HG02678 (cell line): ENCODE results near the gene HK1.

Experiments used
- ATAC-seq: cut with Tn5 transposase; IDR thresholded peaks from one replicate; pipeline ENCODE4 v1.9.1; 2021; ENCODE audit warnings: mild to moderate bottlenecking, moderate library complexity; ENCODE audit not compliant: unreplicated experiment

Gene HK1

DNA sequence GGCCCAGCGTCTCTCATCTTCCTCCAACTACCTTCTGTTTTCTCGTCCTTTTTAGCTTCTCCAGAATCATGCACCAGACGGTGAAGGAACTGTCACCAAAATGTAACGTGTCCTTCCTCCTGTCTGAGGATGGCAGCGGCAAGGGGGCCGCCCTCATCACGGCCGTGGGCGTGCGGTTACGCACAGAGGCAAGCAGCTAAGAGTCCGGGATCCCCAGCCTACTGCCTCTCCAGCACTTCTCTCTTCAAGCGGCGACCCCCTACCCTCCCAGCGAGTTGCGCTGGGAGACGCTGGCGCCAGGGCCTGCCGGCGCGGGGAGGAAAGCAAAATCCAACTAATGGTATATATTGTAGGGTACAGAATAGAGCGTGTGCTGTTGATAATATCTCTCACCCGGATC, 122.6 kb downstream of the HK1 start:
- no peak for ATAC-seq

DNA sequence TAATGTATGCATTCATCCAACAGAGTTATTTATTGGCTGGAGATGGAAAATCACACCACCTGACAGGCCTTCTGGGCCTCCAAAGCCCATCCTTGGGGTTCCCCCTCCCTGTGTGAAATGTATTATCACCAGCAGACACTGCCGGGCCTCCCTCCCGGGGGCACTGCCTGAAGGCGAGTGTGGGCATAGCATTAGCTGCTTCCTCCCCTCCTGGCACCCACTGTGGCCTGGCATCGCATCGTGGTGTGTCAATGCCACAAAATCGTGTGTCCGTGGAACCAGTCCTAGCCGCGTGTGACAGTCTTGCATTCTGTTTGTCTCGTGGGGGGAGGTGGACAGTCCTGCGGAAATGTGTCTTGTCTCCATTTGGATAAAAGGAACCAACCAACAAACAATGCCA, 123.1 kb downstream of the HK1 start:
- ATAC-seq = no peak

DNA sequence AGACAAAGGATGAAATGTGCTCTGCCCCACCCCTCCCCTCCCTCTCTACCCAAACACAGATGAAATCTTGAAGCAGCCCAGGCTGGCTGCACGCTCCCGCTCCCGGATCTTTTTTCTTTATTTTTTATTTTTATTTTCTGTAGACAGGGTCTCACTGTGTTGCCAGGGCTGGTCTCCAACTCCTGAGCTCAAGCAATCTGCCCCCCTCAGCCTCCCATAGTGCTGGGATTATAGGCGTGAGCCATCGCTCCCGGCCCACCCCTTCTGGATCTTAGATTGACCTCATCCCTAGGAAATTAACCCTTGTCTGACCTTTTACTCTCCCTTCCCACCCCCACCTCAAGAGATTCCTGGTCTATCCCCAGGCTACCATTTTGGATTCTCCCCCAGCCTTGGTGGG, 124.1 kb downstream of the HK1 start:
- no peak for ATAC-seq

DNA sequence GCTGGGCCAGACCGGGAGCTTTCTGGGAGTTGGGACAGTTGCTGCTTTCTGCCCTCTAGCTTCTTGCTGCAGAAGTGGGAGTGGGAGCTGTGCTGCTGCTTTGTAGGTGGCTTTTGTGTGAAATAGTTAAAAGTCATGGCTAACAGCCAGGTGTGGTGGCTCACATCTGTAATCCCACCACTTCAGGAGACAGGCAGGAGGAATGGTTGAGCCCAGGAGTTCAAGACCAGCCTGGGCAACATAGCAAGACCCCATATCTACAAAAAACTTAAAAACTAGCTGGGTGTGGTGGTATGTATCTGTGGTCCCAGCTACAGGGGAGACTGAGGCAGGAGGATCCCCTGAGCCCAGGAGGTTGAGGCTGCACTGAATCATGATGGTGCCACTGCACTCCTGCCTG, 124.8 kb downstream of the HK1 start:
- ATAC-seq = no peak

DNA sequence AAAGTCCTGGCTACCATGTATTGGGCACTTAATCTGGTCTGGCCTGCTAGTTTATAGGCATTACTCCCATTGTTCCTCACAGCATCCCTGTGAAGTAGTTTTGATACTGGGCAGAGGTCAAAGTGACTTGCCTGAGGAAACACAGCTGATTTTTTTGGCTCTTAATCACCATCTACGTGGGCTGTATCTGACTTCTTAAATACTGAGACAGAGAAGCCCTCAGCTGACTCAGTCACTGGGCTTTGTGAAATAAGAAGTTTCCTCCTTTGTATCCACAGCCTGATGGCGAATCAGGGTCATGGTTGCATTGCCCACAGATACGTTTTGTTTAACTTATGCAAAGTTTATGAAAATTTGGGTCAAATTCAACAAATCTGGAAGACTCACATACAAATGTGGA, 125.2 kb downstream of the HK1 start:
- no peak for ATAC-seq

DNA sequence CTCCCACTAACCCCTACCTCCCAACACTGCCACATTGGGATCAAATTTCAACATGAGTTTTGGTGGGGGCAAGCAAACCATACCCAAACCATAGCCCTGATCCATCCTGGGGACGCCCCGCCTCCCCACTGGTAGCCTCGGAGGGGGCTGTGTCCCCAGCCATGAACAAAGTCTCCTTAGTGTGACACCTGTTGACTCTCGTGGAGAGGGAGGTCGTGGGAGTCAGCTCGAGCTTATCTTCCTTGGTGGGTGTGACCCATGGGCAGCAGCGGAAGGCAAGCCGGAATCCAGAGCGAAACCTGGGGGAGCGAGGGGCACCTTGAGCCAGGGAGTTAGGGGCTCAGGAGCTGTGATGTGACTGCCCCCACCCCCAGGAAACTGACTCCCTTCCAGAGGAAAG, 126.5 kb downstream of the HK1 start:
- no peak for ATAC-seq

DNA sequence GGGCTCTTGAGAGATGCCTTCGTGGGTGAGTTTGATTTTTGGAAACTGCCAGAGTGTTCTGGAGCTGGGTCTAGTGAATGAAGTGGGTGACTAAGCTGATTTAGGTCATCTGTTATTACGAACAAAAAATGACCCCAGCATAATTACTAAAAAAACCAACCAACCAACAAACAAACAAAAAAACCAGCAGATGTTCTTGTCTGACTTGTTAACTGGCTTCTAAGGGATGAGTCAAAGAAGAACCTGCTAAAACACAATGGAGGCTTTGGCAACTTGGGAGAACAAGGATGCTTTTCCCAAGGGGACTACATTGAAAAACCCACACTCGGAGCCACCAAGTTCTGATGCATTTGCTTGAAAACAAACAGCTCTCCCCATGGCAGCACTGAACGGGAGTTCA, 126.9 kb downstream of the HK1 start:
- no peak for ATAC-seq

DNA sequence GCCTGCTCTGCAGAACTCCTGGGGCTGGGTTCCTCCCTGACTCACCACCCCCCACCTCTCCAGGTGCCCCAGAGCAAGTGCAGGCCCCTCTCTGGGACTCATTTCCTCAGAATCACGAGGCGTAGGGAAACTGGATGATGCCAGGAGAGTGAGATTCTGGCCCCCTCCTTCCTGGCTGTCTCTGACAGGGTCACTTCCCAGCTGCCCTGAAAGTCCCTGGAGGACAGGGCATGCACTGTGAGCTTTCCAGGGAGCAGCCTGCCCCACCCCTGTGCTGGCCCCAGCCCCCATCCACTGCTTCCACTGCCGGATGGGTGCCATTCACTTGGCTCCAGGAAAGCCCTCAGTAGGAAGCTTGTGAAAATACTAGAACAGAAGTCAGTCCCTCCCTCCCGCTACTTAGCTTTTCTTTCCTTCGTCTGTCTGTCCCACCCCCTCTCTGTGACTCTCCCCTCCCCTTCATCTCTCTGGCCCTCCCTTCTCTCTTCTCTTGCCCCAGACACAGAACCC, 128.1 kb downstream of the HK1 start:
- no peak for ATAC-seq

DNA sequence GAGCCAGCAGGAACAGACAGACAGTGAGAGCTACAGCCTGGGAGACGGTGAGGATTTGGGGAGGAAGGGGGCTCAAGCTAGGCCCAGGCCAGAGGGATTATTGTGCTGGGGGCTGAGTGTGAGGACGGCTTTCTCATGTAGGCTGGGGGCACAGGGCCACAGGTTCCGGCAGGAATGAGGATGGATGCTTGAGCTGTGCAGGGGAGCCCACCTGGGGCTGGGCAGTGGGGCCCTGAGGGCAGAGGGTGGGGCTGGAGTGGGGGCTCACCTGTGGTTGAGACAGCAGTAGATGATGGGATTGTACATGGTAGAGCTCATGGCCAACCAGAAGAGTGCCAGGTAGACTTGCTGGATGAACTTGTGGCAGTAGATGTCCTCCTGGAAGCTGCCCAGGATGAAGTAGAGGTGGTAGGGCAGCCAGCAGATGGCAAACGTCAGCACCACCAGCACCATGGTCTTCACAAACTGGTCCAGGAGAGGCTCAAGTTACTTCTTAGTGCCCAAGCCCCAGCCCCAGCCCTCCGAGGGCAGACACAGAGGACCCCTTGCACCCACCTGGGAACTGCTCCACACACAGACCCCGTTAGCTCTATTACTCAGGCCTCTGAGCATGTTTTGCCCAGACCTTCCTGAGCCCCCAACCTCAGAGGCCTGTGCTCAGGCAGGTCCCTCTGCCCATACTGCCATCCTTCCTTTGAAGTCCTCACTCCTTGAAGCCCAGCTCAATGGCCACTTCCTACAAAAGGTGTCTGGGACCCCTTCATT, 128.7 kb downstream of the HK1 start:
- no peak for ATAC-seq

DNA sequence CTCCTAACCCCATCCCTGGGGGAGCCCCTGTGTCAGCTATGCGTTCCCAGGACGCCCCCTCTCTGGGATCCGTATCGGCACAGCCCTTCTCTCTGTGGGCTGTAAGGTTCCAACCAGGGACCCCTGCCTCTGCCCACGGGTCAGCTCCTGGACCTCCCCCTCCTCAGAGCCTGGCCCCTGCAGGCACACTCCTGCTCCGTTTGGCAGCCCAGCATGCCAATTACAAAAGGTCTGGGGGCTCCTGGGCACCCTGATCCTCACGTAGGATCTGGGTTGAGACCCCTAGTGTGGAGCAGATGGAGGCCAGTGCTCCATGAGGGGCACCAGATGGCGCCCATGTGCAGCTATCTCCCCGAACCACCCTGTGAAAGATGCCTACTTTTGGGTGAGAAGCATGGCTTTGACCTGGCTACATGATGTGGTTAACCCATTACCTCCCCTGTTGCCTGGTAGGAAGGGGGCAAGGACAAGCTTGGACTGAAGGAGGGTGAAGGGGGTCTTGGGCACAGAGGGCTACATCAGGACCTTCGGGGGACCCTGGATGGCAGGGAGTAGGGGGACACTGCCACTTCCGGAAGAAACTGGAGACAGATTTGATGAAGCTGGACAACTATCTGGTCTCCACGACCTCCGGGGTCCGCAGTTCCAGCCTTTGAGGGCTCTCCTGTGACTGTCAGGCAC, 129.5 kb downstream of the HK1 start:
- ATAC-seq = no peak

DNA sequence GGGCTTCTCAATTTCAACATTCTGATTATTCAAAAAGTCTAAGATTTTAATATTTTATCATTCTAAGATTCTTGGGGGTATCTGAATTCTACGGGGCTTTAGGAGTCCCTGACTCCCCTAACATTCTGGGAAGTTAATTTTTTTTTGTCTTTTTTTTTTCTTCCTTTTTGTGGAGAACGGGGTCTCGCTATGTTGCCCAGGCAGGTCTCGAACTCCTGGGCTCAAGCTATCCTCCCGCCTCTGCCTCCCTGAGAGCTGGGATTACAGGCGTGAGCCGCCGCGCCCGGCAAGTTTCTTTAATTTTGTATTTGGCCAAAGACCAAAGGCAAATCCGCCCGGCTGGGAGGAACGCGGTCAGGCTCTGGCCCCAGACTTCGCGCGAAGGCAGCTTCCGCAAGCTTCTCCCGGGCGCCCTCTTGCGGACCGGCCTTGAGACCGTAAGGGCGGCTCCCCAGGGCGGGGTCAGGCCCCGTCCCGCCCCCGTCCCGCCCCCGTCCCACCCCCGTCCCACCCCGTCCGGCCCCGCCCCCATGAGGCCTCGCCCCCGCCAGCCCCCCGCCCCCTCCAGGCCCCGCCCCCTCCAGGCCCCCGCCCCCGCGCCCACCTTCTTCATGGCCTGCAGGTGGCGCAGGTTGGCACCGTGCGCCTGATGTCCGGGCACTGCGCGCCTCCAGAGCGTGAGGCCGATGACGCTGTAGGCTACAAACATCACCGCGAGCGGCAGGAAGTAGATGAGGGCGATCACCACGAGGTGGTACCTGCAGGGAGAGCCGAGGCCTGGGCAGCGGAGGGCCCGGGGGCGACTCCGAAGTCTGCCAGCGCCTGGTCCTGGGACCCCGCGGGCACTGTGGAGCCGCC, 130.3 kb downstream of the HK1 start:
- peak; percentile 81 for ATAC-seq

DNA sequence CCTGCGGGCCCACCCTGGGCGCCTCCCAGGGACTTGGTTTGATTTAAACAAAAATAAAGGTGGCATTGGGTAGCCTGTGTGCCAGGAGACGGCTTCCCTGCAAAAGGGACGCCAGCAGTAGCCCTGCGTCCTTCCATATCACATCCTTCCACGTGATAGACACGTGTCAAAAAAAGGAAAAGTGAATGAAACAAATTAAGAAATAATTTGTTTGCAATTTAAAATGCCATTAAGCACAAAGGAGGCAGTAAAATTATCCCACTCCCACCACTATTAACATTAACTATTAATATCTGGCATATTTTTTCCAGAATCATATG, 130.8 kb downstream of the HK1 start:
- ATAC-seq = no peak

DNA sequence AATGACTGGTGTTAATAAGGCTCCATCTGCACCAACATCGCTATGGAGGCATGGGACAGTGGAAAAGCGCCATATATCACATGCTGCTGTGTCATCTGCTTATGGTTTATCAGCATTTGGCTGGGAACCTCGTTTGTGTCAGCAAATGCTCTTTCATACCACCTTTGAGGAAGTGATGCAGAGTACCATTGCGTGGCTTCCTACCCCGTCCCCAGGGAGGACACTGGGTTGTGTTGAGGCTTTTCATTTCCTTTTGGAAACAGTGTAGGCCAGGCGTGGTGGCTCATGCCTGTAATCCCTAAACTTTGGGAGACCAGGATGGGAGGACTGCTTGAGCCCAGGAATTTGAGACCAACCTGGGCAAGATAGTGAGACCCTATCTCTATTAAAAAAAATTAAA, 131.7 kb downstream of the HK1 start:
- ATAC-seq = no peak

DNA sequence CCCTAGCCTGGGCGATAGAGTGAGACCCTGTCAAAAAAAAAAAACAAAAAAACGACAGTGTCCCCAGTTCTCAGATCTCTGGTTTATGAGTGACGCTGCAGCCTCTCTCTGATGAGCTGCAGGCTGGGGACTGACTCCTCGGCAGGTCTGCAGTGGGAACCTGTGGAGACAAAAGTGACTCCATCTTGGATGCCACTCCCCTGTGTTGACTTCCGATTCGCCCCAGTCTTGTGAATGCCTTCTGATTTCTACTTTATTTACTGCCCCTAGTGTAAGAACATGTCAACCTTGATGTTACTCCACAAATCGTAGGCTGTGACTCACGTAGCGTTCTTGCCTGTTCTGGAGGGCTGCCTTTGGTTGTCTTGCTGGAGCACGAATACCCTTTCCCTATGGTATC, 132.2 kb downstream of the HK1 start:
- ATAC-seq = no peak

DNA sequence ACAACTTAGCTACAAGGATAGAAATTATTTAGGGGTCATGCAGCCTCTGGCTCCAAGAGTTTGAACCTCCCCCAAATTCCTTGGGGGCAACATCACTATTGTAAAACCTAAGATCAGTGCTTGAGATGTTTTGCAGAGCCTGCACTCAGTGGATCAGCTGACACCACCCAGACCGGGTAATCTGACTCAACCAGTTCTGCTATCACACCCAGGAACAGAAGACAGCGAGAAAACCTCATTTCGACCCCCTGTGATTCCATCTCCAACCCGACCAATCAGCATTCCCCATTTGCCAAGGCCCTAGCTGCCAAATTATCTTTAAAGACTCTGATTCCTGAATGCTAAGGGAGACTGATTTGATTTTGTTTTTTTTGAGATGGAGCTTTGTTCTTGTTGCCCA, 133.2 kb downstream of the HK1 start:
- ATAC-seq = no peak

DNA sequence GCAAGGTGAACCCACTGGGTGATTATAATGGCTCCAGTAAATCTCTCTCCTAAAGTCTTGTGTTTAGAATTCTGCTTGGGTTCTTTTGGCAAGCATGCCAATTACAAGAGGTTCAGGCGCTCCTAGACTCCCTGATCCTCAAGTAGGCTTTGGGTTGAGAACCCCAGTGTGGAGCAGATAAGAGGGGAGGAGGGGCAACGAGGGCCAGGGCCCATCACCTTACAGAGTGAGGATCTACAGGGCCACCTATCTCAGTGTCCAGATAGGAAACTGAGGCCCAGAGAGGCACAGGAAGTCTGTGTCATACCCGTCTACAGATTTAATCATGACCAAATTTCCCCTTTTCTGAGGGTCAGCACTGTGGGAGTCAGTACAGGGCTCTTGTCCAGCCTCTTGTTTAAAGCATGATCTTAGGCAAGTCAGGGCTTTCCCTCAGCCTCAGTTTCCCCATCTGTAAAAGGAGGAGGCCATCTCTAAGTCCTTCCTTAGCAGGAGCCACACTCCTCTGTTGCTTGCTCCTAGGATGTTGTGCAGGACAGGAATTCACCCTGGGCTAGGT, 134.0 kb downstream of the HK1 start:
- ATAC-seq = no peak

DNA sequence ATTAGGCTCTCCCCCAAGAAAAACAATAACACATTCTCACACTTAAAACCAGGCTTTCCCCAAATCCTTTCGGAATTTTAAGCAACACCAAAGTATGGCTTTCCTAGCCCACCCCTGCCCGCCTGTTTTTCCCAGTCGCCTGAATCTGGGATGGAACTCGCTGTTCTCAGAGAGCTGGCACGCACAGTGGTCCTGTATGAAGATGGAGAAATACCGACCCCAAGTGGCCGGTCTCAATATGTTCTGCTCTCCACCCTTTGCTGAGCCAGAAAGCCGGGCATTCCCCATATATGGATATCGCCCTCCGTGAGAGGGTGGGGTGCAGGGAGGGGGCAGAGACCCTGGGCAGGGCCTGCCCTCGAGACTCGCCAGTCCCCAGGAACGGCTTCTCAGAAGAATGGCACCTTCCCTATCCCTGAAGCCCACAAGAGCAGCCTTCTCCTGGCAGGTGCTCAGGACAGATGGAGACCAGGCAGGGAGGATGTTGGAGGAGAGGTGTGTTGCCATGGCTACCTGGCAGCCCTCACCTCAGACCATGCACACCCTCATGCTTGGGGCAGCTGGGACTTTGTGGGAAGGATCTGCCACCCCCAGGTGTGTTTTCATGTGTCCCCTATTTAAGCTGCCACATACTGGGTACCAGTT, 135.0 kb downstream of the HK1 start:
- no peak for ATAC-seq

DNA sequence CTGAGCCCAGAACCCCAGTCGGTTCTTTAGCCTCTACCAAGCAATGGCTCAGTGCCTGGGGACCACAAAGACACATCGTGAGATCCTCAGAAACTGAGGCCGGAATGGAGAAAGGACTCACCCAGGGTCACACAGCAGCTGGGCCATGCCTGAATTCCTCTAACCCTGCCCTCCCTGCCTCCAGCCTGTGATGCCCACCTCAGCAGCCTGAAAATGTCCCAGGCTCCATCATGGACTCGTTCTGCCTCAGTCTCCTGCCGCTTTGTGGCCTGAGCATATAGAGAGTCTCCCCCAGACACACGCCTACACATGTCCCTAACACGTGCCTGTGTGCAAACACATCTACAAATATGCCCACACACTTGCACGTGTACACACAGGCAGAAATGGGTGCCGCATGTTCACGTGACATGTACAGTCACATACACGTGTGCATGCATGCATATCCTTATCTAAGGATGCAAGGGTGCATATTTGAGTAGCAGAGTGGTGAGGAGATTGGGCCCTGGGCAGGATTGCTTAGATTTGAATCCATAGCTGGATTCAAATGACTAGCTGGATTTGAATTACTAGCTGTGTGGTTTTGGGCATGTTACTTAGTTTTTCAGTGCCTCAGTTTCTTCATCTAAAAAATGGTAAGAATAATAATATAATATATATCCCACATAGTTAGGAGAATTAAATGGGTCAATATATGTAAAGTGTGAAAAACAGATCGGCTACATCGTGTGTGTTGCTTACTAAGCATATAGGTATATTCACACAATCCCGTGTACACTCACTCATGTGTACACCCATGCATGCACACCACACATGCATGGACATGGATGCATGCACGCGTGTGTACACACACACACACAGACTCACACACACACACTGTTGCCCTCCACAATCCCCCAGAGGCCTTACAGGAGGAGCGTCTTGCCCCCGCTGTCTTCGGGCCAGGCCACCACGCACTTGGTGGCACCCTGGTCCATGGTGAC, 136.0 kb downstream of the HK1 start:
- no peak for ATAC-seq

DNA sequence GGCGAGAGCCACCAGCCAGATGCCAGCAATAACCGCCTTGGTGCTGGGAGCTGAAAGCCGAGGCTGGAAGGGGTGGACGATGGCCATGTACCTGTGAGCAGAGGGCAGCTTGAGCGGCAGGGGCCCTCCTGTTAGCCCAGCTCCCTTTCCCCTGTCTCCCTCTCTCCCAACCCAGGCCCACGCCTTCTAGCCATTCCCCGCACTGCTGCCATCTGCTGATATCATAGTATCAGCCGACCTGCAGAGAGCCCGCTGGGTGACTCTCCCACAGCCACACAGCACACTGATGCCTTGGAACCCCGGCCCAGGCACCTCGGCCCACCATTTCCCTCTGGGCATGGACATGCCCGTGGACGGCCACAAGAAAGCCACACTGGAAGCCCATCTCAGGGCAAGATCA, 136.8 kb downstream of the HK1 start:
- ATAC-seq = no peak

DNA sequence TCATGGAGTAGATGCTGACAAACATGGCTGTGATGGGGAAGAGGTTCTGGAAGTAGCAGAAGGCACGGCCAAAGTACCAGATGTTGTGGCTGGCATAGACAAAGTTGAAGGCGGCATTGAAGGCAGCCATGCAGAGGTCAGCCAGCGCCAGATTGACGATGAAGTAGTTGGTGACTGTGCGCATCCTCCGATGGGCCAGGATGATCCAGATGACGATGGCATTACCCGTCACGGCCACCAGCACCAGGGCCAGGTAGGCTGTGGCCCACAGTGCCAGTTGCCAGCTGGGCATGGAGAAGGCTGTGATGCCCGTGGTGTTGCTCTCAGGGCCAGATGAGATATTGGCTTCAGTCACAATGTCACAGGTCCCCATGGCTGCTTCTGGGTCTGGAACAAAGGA, 137.7 kb downstream of the HK1 start:
- no peak for ATAC-seq
